ENCODE measurements around the gene RING1.

Gene RING1

DNA sequence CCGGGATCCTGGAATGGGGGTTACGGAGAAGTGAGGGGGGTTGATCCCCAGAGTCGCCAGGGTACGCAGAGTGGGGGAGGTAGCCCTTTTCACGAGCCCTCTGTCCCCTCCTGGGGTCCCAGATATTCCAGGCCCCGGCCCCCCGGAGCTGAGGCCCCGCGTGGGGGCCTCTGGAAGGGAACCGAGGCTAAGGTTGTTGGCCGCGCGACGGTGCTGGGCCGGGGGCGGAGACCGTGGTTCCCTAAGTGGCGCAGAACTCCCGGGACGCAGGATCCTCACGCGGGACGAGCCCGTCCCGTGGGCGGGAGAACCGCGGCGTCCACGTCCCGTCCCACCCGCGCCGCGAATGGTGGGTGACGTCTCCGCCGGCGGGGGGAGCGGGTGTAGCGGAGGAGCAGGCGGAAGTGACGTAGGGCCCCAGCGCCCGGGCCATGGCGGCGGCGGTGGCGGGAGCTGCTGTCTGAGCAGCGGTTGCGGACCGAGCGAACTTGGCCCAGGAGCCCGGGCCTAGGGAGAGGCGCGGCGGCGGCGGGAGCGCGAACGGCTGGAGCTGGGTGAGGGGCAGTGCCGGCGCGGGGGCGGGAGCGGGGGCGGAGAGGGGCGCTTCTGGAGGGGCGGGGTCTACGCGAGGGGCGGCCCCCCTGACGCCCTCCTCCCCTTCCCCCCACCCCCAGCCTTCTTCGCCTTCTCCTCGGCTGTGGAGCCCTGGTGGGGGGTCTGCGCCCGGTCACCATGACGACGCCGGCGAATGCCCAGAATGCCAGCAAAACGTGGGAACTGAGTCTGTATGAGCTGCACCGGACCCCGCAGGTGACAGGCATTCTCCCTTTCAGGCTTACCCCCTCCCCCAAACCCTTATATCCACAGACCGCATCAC lies at the start of gene RING1:
Gene RING1, plus strand, starts transcription at position 410 of the 877 bp plus-strand sequence. Its CDS starts 323 bp downstream, at position 733.
- DNase-seq (ENCODE audit: low spot score): peak; percentile 75

DNA sequence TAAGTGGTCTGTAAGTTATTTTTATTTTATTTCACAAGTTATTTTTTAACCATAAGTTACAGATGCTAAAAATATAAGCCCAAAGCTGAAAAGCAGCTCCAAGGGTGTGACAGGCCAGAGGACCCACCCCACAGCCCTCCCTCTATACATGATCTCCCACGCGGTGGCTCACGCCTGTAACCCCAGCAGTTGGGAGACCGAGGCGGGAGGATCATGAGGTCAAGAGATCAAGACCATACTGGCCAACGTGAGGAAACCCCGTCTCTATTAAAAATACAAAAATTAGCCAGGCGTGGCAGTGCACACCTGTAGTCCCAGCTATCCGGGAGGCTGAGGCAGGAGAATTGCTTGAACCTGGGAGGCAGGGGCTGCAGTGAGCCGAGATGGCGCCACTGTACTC lies 48.2 kb upstream of the RING1 start:
- DNase-seq (ENCODE audit: low spot score): no peak

DNA sequence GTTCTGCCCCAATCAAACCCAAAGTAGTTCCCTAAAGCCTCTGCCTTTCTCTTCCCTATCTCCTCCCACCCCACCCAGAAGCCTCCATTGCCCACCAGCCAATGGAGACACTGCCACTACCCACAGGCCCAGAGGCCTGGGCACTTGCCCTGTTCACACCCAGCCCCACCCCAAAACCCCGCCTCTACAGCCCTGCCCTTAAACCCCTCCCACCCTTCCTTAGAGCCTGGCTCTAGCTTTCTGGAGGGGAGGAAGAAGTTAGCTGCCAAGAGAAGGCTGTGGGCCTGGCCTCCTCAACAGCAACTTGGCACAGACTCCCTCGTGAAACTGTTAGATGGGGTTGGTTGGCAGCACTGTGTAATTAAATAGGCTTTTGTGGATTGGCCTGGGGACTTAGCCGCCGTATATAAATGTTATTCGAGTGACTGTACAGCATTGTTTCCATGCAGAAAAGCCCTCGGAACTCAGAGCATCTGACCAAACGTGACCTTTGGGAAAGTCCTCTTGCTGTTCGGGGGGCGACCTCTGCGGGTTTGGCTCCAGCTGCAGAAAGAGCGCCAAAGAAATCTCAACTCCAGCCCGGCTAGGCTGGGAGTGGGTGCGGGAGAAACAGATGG lies 47.5 kb upstream of the RING1 start:
- DNase-seq (ENCODE audit: low spot score): peak; percentile 23

DNA sequence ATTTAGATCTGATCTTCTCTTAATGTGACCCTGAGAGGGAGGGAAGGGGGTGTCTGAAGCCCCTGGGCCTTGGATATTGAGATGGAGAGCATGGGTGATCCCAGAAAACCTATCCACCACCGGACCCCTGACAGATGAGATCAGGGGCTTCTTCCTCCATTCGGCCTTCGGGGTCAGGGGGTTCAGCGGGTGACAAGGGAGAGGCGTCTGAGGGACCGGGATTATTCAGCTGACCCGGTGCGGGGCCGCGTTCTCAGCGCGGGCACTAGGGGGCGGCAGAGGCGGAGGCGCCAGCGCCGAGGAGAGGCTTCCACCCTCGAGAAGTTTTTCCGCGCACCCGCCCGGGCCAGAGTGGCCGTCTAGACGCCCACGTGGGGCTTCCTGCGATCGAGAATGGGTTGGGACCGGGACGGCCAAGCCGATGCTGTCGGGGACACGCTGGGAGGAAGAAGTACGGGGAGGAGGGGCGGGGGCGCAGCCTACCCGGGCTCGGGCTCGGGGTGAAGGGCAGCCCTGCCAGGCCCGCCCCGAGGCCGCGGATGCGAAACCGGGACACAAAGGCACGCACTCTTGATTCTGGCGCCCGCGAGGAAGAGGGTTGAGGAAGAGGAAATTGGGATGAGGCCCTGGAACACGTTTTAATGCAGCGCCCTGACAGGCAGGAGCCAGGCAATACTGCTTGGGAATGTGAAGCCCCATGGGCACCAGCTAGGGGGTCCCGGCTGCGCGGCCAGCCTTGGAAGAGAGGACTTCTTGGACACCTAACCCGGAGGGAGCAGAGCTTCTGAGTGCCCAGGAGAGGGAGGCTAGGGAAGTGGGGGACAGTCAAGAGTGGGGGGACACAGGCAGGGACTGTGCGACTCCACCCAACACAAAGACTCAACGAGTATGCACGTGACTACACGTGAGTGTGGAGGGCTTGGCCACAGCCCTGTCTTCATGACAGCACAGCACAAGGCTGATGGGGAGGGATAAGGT lies 46.7 kb upstream of the RING1 start:
- peak; percentile 57 for DNase-seq (ENCODE audit: low spot score)

DNA sequence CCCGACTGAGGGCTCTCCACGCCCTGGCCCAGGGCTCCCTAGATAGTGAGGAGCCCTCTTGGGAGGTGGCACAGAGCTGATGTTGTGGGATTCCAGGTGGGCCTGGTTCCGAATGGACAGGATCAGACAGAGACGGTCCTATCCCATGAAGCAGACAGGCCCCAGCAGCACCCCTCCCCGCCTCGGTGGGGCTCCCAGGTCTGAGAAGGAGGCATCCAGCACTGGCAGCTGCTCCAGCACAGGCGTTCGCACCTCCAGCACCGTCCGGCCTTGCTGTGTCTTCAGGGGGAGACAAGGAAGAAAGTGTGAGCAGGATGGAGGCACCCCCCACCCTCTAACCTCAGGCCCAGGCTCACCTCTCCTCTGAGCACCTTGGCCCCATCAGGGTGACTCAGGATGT lies 44.8 kb upstream of the RING1 start:
- no peak for DNase-seq (ENCODE audit: low spot score)

DNA sequence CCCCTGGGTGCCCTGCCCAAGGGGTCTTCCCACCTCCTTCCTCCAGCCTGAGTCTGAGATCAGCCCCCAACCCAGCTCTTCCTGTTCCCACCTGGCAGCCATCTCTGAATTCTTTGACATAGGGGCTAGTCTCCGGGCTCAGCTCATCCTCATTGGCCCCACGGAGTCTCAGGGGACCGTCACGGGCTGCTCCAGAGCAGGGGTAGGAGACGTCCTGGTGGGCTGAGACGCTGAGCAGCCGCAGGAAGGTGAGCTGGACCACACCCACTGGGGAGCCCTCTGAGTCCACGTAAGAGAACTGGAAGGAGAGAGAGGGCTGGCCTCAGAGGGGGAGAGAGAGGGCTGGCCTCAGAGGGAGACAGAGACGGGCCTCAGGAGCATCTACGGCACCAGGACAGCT lies 44.1 kb upstream of the RING1 start:
- no peak for DNase-seq (ENCODE audit: low spot score)

DNA sequence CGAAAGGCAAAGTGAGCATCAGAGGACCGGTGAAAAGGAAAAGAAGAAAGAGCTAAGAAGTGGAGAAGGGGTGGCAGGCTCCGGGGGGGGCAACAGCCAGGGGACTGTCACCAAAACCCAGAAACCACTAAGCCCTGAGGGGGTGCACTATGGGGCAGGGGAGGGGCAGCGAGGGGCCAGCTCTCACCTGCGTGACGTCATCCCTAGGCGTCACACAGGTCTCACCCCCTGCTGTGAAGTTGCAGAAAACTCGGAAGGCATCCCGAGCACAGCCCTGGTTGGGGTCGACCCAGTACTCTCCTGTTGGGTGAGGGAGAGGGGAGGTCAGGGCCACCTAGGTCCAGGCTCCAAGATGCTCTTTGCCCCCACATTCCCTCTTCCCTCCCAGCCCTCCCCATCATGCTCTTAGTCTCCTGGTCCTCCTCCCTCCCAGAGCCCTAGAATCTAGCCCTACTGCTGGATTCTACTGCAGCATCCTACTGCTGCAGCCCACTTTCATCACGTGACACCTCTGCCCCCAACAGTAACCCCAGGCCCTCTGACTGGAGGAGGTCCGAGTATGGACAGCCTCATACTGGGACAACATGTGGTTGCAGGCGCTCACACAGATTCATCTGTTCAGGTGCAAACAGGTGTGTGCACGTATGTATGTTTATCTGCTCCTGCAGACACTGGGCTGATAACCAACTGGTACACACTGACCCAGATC lies 43.5 kb upstream of the RING1 start:
- no peak for DNase-seq (ENCODE audit: low spot score)

DNA sequence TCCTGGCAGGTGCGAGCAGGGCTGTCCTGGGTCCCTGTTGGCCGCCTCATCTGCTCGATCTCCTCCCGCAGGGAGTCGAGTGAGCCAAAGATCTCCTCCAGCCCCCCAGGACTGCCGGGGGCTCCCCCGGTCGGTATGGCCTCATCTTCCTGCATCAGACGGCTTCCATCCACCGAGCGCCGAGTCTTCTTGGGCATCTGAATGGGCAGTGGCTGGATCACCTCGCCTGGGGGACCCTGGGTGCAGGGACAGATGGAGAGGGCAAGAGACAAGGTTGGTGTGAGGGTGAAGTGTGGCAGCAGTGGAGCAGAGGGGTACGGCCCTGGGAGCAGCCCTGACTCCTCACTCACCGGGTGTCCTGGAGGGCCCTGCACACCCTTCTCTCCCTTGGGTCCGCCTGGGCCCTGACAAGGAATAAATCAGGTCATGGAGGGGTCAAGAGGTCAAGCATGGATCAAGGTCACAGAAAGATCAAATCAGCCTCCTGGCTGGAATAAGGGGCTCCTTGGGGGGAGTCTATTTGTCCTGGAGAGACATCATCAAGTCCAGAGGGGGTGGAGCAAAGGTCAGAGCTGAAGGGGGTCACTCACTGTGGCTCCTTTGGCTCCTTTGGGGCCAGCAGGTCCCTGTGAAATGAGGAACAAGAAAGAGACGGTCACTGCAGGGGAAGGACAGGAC lies 42.6 kb upstream of the RING1 start:
- DNase-seq (ENCODE audit: low spot score): no peak

DNA sequence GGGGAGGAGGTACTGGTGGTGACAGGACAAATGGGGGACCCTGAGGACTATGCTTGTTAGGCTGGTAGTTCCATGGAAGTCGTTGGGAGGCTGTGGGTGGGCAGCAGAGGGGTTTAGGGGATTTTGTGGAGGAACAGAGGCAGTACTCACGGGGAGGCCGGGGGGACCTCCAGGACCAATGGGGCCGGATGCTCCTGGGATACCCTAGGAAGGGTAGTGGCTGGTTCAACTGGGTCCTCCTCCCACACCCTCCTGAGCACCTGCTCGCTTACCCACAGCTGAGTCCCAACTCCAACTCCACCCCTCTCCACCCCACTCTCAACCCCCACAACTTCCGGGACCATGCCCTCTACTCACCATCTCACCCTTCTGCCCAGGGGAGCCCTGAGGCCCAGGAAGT lies 41.9 kb upstream of the RING1 start:
- no peak for DNase-seq (ENCODE audit: low spot score)

DNA sequence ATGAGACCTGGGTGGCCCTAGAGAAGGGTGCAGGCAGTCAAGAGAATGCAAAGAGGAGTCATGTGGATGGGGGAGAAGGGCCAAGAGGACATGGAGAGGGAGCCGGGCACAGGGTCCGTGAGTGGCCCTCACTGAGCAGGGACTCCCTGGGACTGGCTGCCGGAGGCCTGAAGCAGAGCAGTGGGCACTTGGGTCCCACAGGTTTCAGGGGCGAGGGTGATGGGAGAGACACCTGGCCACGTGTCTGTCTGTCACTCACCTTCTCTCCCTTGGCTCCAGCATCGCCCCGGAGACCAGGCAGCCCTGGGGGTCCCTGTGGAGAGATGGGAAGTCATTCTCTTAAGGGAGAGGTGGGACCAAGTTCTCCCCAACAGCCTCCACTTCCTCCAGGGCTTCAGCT lies 41.5 kb upstream of the RING1 start:
- no peak for DNase-seq (ENCODE audit: low spot score)

DNA sequence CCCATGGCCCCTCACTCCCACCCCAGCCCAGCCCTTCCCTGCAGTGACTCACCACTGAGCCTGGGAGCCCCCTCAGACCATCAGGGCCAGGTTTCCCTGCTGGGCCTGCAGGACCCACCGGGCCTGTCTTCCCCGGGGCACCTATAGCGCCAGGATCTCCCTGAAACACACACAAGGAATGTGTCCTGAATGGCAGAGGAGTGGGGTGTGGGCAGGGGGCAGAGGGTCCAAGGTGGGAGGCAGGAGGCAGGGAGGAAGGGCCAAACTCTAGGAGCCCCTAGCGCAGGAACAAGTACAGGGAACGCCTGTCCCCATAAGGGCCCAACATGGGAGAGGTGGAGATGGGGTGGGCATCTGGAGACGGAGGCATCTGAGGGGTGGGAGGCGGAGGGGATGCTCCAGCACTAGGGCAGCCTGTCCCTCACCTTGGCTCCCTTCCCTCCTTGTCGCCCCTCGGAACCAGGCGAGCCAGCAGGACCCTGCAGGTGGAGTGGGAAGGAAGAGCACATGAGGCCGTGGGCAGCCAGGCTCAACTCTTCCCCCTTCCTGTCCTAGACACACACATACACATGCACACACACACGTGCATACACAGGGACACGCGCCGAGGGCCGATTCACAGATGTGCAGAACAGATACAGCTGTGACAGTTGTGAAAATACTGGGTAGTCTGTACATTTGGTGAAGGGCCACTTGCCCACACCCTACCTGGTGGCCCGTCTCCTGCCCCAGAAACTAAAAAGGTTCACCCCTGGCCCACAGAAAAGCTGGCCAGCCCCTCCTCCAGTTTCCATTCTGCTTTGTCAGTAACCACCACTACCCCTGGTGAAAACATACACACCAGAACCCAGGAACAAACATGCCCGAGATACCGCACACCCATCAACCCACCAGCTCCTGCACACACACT lies 40.7 kb upstream of the RING1 start:
- no peak for DNase-seq (ENCODE audit: low spot score)

DNA sequence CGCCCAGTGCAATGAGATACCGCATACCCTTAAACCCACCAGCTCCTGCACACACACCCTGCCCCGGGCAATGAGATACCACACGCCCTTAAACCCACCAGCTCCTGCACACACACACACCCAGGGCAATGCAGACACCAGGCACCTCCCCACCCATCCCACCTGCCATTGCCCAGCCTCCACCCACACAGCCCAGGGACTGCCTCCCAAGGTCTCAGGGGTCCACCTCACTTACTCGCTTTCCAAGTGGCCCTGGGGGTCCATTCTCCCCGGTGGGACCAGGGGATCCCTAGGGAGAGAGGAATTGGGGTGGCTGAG lies 40.1 kb upstream of the RING1 start:
- no peak for DNase-seq (ENCODE audit: low spot score)

DNA sequence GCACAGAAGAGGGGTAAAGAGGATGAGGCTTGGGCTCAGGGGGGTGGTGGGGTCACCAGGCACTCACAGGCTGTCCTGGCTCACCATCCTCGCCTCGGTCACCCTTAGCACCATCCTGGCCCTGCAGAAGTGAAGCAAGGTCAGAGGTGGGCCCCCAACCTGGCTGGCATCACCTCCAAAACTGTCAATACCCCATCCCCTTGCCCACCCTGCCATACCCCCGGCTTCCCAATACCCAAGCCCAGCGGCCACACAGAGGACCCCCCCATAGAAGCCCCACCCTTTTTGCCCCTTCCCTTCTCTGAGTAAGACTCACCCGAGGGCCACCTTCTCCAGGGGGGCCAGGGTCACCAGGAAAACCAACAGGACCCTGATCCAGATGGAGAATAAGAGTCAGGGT lies 39.7 kb upstream of the RING1 start:
- DNase-seq (ENCODE audit: low spot score): no peak

DNA sequence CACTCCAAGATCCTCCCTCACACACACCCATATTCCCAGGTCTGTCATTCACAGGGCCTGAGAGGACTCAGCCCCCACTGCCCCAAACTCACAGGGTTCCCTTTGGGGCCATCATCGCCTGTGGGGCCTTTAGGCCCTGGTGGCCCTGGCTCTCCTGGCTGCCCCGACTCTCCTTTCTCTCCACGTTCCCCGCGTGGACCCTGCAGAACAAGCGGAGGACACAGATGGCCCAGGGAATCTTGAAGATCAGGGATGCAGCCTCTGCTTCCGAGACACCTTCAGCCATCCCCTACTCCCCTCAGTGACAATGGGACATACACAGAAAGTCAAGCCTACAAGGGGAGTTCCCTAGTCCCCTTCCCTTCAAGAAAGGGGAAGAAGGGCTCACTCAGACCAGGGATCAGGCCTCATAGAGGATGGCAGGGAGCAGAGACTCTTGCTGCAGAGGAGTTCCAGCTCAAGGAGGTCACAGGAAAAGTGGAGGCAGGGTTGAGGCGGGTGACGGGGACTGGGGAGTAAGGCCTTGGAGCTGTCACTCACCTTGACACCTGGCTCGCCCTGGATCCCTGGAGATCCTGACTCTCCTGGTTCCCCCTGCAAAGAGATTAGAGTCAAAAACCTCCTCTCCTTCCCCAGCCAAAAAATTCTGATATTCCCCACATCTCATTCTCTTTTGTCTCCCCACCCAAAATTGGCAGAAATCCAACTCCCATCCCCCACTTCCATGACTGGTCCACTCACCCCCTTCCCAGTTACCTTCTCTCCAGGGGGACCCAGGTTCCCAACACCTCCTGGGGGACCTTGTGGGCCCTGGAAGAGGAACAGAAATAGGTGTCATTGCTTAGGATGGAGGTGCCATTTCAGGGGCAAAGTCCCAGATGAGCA lies 38.8 kb upstream of the RING1 start:
- no peak for DNase-seq (ENCODE audit: low spot score)

DNA sequence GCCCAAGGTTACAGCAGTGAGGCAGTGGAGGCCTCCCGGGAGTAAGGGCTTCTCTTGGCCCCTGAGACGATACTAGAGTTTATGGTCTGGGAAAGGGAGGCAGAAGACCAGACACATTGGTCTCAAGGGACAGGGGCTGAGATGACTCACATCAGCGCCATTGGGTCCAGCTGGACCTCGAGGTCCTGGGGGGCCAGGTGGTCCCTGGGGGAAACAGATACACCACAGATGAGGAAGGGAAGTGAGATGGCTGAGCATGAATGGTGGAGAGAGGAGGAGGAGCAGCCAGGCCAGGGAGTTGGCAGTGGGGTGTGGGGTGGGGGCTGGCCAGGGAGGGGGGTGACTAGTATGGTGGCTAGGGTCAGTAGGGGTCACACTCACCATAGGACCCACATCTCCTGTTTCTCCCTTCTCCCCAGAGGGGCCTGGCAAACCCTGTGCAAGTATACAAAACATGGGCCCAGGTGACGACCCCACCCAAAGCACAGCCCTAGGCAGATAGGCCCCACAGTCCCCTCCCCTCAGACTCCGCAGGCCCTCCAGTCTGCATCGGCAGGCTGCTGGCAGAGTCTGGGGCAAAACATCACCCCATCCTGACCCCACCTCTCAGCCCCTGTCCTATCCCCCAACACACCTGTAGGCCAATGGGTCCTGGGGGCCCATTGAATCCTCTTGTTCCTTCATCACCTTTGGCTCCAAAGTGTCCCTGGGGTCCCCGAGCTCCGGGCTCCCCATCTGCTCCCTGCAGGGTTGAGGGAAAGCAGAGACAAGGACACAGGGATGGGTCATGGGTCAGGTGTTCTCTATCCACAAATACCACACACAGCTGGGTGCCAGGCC lies 37.9 kb upstream of the RING1 start:
- DNase-seq (ENCODE audit: low spot score): no peak

DNA sequence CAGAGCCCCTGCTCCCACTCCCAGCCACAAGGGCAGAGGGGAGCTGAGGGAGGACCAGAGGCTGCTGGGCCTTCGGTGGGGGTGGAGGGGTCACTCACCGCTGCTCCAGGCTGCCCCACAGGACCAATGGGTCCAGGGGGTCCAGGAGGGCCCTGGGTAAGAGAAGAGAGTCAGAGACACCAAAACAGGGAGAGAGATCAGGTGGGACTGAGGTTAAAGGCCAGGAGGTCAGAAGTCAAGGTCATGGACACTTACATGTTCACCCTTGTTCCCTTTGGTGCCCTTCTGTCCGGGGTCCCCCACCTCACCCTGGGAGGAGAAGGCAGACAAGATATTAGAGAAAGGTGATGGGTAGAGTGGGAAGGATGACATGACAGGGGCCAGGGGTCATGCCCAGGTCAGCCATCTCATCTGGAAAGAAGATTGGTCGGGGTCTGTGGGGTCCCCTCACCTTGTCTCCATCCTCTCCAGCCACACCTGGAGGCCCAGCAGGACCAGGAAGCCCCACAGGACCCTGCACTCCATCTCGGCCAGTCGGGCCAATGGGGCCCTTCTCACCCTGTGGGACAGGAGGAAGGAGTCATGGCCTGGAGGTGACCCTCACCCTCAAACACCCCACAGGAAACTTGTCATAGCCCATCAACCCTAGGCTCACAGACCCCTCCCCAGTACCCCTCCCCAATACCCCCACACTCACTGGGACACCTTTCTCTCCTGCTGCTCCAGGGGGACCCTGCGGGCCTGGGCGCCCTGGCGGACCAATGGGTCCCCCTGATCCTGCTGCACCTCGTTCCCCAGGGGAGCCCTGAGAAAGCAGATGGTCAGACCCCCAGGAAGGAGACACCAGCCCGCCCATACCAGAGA lies 37.1 kb upstream of the RING1 start:
- DNase-seq (ENCODE audit: low spot score): no peak
